Smooth muscle cell (in vitro differentiated cells): ENCODE results near the gene SLC29A3. TPM values are rescaled to one million over a fixed set of nuclear protein-coding genes. Genes with fewer than 3 reads are reported as not detected.

Experiments
- DNase-seq: peaks from one replicate; lab custom pipeline; 2025; ENCODE audit not compliant: unreplicated experiment; lab: John Stamatoyannopoulos, UW
- H2AFZ ChIP-seq: fragments of 200-600 bp; sonication (generic); 2 replicates; pipeline ENCODE4 v1.6.0; 2016; ENCODE audit warnings: antibody characterized with exemption, low read depth, mild to moderate bottlenecking
- H3F3A ChIP-seq: fragments of 200-600 bp; sonication (generic); 2 replicates; pipeline ENCODE4 v1.6.0; 2017; ENCODE audit warnings: antibody characterized with exemption, low read depth
- H3K27ac ChIP-seq: fragments of 200-600 bp; sonication (generic); 2 replicates; pipeline ENCODE4 v1.5.1; 2016; ENCODE audit warnings: low read depth, mild to moderate bottlenecking
- H3K27me3 ChIP-seq: fragments of 200-600 bp; sonication (generic); 2 replicates; pipeline ENCODE4 v1.6.1; 2016; ENCODE audit warnings: low read depth, mild to moderate bottlenecking
- H3K36me3 ChIP-seq: fragments of 200-600 bp; sonication (generic); 2 replicates; pipeline ENCODE4 v1.5.1; 2016; ENCODE audit warnings: low read depth
- H3K4me1 ChIP-seq: fragments of 200-600 bp; sonication (generic); 2 replicates; pipeline ENCODE4 v1.5.1; 2016; ENCODE audit warnings: low read depth
- H3K4me2 ChIP-seq: fragments of 200-600 bp; sonication (generic); 2 replicates; pipeline ENCODE4 v1.6.0; 2016; ENCODE audit warnings: mild to moderate bottlenecking
- H3K4me3 ChIP-seq: fragments of 200-600 bp; sonication (generic); 2 replicates; pipeline ENCODE4 v1.5.1; 2016; ENCODE audit warnings: mild to moderate bottlenecking
- H3K79me2 ChIP-seq: fragments of 200-600 bp; sonication (generic); 2 replicates; pipeline ENCODE4 v1.6.0; 2016; ENCODE audit warnings: low read depth, mild to moderate bottlenecking
- H3K9ac ChIP-seq: fragments of 200-600 bp; sonication (generic); 2 replicates; pipeline ENCODE4 v1.6.0; 2016; ENCODE audit warnings: low read depth
- H3K9me3 ChIP-seq: fragments of 200-600 bp; sonication (generic); replicated peaks from 2 replicates; pipeline ENCODE4 v1.5.1; 2016; ENCODE audit warnings: low read depth
- H4K20me1 ChIP-seq: fragments of 200-600 bp; sonication (generic); 2 replicates; pipeline ENCODE4 v1.6.0; 2016; ENCODE audit warnings: low read depth
- CTCF ChIP-seq: fragments of 200-600 bp; sonication (generic); IDR thresholded peaks from 2 replicates; pipeline ENCODE4 v1.5.1; 2017; ENCODE audit warnings: borderline replicate concordance, mild to moderate bottlenecking, antibody characterized with exemption; ENCODE audit not compliant: insufficient read depth, poor library complexity, severe bottlenecking
- WGBS: methylation state at CpG from one replicate; pipeline ENCODE4 v1.1.7; 2016; ENCODE audit warnings: low lambda C conversion rate; 5-methylcytosine and 5-hydroxymethylcytosine counted together
- polyA plus RNA-seq: library from polyadenylated mRNA; unstranded; fragments of >200 nt; fragmentation: Nextera tagmentation; extraction: Ambion mirVana; gene quantifications from 2 replicates; pipeline ENCODE4 v1.2.1, GENCODE V29; 2016
- total RNA-seq: library from RNA; depleted of rRNA; stranded (reverse); fragments of >200 nt; gene quantifications from 2 replicates; pipeline ENCODE4 v1.2.3, GENCODE V29; 2014

The SLC29A3 gene
- total and polyA plus RNA-seq, 2 experiments from 2014 or later: 2.9 to 4.8 TPM

- H3F3A ChIP-seq: no peaks in the 10 kb centered on the region
- peaks cover 12% of the 10 kb centered on the region for H3K79me2 ChIP-seq
- no peak overlapping the region for H3K4me2 ChIP-seq
- H2AFZ ChIP-seq: no peak overlapping the region
- no peaks in the 10 kb centered on the region for H3K9me3 ChIP-seq
- H3K4me3 ChIP-seq: no peak overlapping the region
- peaks cover 98% of the 10 kb centered on the region for H4K20me1 ChIP-seq
- DNase-seq: no peak
- peaks cover 21% of the 10 kb centered on the region for H3K36me3 ChIP-seq
- no peaks in the 10 kb centered on the region for H3K4me1 ChIP-seq
- H3K27ac ChIP-seq: peak overlapping the region; percentile 28
- no peak for TF ChIP-seq CTCF
- WGBS: 97% methylated on average over 13 of the region's 13 CpGs
- no peaks in the 10 kb centered on the region for H3K27me3 ChIP-seq
- H3K9ac ChIP-seq: no peak overlapping the region
These were observed 27.5 kb upstream of the SLC29A3 start for GRCh38 chr10:71291528-71291900.

- Histone ChIP-seq H3K9me3 (no peaks in the 10 kb centered on the region), H3K79me2 (peaks cover 5% of the 10 kb centered on the region), H3K27me3 (no peaks in the 10 kb centered on the region), H3K27ac (no peak overlapping the region), H3K4me3 (no peak overlapping the region), H4K20me1 (peaks cover 96% of the 10 kb centered on the region), H3K9ac (no peak overlapping the region), H3F3A (no peaks in the 10 kb centered on the region), H2AFZ (no peak overlapping the region), H3K36me3 (peaks cover 21% of the 10 kb centered on the region), H3K4me2 (no peak overlapping the region), H3K4me1 (no peaks in the 10 kb centered on the region)
- no peak for TF ChIP-seq CTCF
- DNase-seq: no peak
- 96% methylated on average over 10 of the region's 10 CpGs for WGBS
These were observed 26.2 kb upstream of the SLC29A3 start for GRCh38 chr10:71292624-71293445.

GRCh38 chr10:71293446-71294084 lies 25.5 kb upstream of the SLC29A3 start:
- Histone ChIP-seq H3K9me3 (no peaks in the 10 kb centered on the region), H3K36me3 (peaks cover 21% of the 10 kb centered on the region)
- WGBS: 97% methylated on average over 19 of the region's 19 CpGs

More at GRCh38 chr10:71293446-71294084, 25.5 kb upstream of the SLC29A3 start:
- Histone ChIP-seq H3K4me2 (no peak overlapping the region), H3K27me3 (no peaks in the 10 kb centered on the region), H3K4me3 (no peak overlapping the region), H3F3A (no peaks in the 10 kb centered on the region), H3K79me2 (peaks cover 5% of the 10 kb centered on the region), H3K4me1 (no peaks in the 10 kb centered on the region), H3K27ac (no peak overlapping the region), H3K9ac (no peak overlapping the region), H4K20me1 (peaks cover 96% of the 10 kb centered on the region), H2AFZ (no peak overlapping the region)
- no peak for DNase-seq
- no peak for TF ChIP-seq CTCF
